Nasal cavity respiratory epithelium epithelial cell of viscerocranial mucosa (primary cell): ENCODE measurements around the gene POLE2. TPM values are rescaled to one million over a fixed set of nuclear protein-coding genes. Genes with fewer than 3 reads are reported as not detected.

ENCODE experiments used
- total RNA-seq: library from RNA; depleted of rRNA; stranded (reverse); fragments of >200 nt; gene quantifications from 2 replicates; pipeline ENCODE4 v1.2.3, GENCODE V29; 2014

Gene POLE2, protein sequence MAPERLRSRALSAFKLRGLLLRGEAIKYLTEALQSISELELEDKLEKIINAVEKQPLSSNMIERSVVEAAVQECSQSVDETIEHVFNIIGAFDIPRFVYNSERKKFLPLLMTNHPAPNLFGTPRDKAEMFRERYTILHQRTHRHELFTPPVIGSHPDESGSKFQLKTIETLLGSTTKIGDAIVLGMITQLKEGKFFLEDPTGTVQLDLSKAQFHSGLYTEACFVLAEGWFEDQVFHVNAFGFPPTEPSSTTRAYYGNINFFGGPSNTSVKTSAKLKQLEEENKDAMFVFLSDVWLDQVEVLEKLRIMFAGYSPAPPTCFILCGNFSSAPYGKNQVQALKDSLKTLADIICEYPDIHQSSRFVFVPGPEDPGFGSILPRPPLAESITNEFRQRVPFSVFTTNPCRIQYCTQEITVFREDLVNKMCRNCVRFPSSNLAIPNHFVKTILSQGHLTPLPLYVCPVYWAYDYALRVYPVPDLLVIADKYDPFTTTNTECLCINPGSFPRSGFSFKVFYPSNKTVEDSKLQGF
- 1.4 and 2.4 TPM in 2 replicates for total RNA-seq

DNA sequence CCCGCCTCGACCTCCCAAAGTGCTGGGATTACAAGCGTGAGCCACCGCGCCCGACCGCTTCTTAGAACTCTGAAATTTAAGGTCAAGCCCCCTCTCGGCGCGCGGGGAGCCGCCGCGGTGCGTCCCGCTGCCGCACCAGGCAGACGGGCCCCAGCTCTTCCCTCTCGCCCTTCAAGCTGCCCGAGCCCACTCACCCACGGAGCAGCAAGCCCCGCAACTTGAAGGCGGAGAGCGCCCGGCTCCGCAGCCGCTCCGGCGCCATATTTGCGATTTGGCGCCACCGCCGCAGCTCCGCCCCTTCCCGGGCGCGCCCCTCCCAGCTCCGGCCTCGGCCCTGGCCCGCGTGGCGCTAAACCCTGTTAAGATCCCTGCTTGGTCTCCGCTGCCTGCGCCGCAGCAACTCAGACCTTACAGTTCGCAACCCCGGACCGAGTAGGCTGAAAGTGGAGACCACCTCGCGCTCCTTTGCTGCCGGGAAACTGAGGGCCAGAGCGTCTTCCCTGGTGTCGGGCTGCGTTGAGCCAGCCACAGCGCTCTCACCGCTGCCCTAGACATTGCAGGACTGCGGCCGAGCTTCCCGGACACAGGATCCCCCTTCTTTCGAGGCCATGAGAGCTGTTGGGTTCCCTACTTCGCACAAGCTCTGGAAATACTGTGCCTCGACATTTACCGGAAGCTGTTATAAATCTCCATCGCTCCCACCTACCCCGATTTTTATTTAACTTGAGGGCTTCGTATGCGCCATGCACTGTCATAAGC lies at the start of gene POLE2:
Gene POLE2 (minus strand): TSS at position 273 of the 759 bp plus-strand sequence. CDS start 11 bp downstream, at position 262.

GRCh38 chr14:49692811-49693734 lies 5.1 kb upstream of the POLE2 start, which contains the start of gene KLHDC1:
Gene KLHDC1, plus strand, starts transcription at chr14:49693120. Its CDS starts 75 bp downstream, at chr14:49693195.

GRCh38 chr14:49634547-49635334 lies 53.3 kb downstream of the POLE2 start, which contains the start of gene DNAAF2:
Gene DNAAF2, minus strand, starts transcription at chr14:49635244. Its CDS starts 95 bp downstream, at chr14:49635149.

GRCh38 chr14:49620182-49621113 lies 67.6 kb downstream of the POLE2 start, which contains the start of the genes MGAT2 and RPL36AL:
Gene MGAT2, plus strand, starts transcription at chr14:49620799. Its CDS starts 470 bp downstream, at chr14:49621269.
Gene RPL36AL, minus strand, starts transcription at chr14:49620626. Its CDS starts 1,522 bp downstream, at chr14:49619104.

DNA sequence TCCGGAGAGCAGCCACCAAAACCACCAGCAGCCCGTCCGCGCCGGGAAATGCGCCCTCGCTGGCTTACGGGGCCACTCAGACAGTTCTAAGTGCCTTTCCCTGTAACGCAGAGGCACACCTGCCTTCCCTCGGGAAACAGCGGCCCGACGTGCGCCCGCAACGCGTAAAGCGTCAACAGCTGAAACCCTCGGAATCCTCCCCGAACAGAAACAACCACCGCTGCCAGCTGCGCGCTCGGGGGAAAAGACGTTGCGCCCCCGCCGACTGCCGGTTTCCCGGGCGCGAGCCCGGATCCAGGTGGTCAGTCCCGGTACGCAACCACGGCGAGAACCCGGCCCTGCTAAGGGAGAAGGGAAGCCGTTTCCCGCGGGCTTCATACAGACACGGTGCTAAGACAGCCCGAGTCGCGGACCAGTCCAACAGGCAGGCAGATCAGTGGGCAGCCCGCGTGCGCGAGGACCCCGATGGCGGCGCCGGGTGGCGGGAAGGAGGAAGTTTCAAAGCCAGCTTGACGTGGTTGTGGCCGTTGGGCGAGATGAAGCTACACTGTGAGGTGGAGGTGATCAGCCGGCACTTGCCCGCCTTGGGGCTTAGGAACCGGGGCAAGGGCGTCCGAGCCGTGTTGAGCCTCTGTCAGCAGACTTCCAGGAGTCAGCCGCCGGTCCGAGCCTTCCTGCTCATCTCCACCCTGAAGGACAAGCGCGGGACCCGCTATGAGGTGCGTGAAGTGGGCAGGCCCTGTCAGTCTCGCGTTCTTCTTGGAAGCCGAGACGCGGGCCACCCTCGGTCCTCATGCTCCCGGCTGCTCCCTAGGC lies 89.3 kb downstream of the POLE2 start, which contains the start of gene LRR1:
Gene LRR1 (plus strand): TSS at position 456 of the 816 bp plus-strand sequence. CDS start 81 bp downstream, at position 537.

Other genes starting within 250 kb of the POLE2 start
- gene RPS29, start 101.8 kb downstream of the POLE2 start, total RNA-seq, result 506 and 2,249 TPM in 2 replicates
- gene LRR1, start 89.3 kb downstream of the POLE2 start, total RNA-seq, result 8.6 and 10.6 TPM in 2 replicates
- 286 and 384 TPM in 2 replicates for gene RPL36AL, start 67.6 kb downstream of the POLE2 start, total RNA-seq
- gene MGAT2, start 67.4 kb downstream of the POLE2 start, total RNA-seq, result 33.5 and 43.7 TPM in 2 replicates
- gene DNAAF2, start 53.0 kb downstream of the POLE2 start, total RNA-seq, result 12.6 and 12.9 TPM in 2 replicates
- 0.68 and 1.2 TPM in 2 replicates for gene KLHDC1, start 4.9 kb upstream of the POLE2 start, total RNA-seq
- 64.9 and 86.5 TPM in 2 replicates for gene KLHDC2, start 79.9 kb upstream of the POLE2 start, total RNA-seq
- gene NEMF, start 164.6 kb upstream of the POLE2 start, total RNA-seq, result 38.3 and 71.3 TPM in 2 replicates
- gene ARF6, start 204.9 kb upstream of the POLE2 start, total RNA-seq, result 101 and 110 TPM in 2 replicates